PC-3 (cell line): Measurements from ENCODE around the gene CRYL1.

Source experiments
- EZH2phosphoT487 ChIP-seq: fragments of 300-600 bp; sonication (generic); IDR thresholded peaks from 2 replicates; pipeline ENCODE4 v1.6.1; 2018; ENCODE audit warnings: mild to moderate bottlenecking, antibody characterized with exemption, low read length, borderline replicate concordance
- TF ChIP-seq, protein P1 (sequence below): fragments of 300-600 bp; sonication (generic); conservative IDR thresholded peaks from 2 replicates; pipeline ENCODE4 v1.5.1; 2017; ENCODE audit warnings: antibody characterized with exemption, low read depth, mild to moderate bottlenecking, low read length

DNA sequence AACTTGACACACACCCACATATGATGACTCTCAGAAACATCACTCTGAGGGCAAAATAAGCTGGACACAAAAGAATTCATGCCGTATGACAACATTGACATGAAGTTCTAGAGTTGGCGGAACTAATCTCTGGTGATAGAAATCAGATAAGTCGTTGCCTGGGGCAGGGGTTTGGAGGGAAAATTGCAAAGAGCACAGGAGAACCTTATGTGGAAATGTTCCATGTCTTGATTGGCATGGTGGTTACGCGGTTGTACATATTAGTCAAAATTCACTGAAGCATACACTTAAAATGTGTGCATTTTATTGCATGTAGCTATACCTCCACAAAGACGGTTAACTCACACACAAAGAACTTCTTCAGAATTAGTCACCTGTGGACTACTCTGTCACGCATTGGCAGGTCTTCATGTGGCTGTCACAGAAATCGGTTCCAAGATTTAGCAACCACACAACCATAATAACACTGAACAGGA, 155.7 kb downstream of the CRYL1 start:
- TF ChIP-seq, protein P1, sequence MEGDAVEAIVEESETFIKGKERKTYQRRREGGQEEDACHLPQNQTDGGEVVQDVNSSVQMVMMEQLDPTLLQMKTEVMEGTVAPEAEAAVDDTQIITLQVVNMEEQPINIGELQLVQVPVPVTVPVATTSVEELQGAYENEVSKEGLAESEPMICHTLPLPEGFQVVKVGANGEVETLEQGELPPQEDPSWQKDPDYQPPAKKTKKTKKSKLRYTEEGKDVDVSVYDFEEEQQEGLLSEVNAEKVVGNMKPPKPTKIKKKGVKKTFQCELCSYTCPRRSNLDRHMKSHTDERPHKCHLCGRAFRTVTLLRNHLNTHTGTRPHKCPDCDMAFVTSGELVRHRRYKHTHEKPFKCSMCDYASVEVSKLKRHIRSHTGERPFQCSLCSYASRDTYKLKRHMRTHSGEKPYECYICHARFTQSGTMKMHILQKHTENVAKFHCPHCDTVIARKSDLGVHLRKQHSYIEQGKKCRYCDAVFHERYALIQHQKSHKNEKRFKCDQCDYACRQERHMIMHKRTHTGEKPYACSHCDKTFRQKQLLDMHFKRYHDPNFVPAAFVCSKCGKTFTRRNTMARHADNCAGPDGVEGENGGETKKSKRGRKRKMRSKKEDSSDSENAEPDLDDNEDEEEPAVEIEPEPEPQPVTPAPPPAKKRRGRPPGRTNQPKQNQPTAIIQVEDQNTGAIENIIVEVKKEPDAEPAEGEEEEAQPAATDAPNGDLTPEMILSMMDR = no peak
- no peak for TF ChIP-seq EZH2phosphoT487
